GM12874 (cell line): ENCODE measurements around the gene SCN9A.

Experiments
- CTCF ChIP-seq: IDR thresholded peaks from 2 replicates; pipeline ENCODE4 v1.5.1; 2011; ENCODE audit warnings: low read depth, mild to moderate bottlenecking, control low read depth, low read length, moderate library complexity; ENCODE audit not compliant: insufficient read depth

SCN9A gene

DNA sequence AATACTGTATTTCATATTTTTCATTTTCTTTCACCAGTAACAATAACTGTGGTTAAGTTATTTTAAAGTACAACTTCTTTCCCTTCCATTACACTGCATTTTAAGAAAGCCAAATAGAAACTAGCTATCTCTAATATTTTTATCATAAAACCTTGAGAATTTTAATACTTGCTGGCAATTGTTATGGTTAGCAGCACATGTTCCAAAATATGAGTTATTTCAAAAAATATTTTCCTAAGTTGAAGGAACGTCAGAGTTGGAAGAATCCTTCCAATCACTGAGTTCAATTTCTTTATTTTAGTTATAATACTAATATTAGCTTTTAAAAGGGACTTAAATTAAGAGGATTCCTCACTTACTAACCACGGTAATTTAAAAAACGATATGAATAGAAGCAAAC is 68.4 kb downstream of the SCN9A start:
- TF ChIP-seq CTCF: no peak

- TF ChIP-seq CTCF: no peak
Measured at GRCh38 chr2:166304656-166305055, 71.1 kb downstream of the SCN9A start.

- no peak for TF ChIP-seq CTCF
Measured at GRCh38 chr2:166302036-166302435, 73.7 kb downstream of the SCN9A start.

DNA sequence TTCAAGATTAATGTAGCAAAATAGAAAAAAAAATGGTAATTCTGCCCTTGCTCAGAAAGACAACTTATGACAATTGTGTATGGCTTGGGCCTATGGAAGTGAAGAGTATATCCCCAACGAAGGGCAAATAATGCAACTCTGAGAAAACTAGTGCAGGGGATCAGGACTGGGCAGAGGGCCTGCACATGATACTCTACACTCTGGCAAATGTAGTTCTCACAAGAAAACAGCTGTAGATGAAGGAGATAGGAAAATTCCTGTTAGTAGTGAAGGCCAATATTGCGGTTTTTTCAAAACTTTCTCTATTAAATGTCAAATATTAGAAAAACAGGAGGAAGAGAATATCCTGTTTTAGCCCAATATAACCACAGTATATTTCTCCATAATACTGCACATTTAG is 77.8 kb downstream of the SCN9A start:
- TF ChIP-seq CTCF: no peak

GRCh38 chr2:166293984-166294383 is 81.8 kb downstream of the SCN9A start:
- no peak for TF ChIP-seq CTCF

- TF ChIP-seq CTCF: no peak
Measured at GRCh38 chr2:166285215-166285614, 90.5 kb downstream of the SCN9A start.

- no peak for TF ChIP-seq CTCF
Measured at GRCh38 chr2:166284359-166284758, 91.4 kb downstream of the SCN9A start.

DNA sequence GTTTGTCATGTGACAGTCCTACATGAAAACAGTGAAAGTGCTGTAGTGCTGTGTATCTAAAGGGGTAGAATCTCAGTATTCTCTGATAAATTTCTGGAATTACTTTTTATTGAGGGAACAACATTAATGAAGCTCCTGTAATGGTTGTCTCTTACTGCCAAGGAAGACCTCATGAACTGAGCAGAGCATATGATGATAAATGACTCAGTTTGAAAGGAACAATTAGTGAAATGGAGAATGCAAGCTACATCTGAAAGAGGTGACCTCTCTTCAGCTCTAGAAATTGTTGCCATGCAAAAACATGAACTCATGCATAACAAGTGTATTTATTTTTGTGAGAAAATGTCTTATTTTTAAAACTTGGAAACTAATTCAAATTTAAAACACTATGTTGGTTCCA is 93.6 kb downstream of the SCN9A start:
- no peak for TF ChIP-seq CTCF
